SK-N-SH (cell line): ENCODE data around the gene NPAS3.

Experiments
- MXI1 ChIP-seq: IDR thresholded peaks from 2 replicates; pipeline ENCODE4 v1.6.1; 2012; ENCODE audit warnings: mild to moderate bottlenecking, low read depth, low read length, improper control_type of control experiment
- NFIC ChIP-seq: IDR thresholded peaks from 2 replicates; pipeline ENCODE4 v1.4.0; 2012; ENCODE audit warnings: borderline replicate concordance
- POLR2AphosphoS5 ChIP-seq: IDR thresholded peaks from 2 replicates; pipeline ENCODE4 v1.6.1; 2012; ENCODE audit warnings: low read depth, low read length
- SIN3A ChIP-seq: IDR thresholded peaks from 2 replicates; pipeline ENCODE4 v1.6.1; 2012; ENCODE audit warnings: low read depth, mild to moderate bottlenecking, low read length, moderate library complexity, borderline replicate concordance
- TF ChIP-seq, protein P1 (sequence below): fragments of 200-600 bp; sonication (generic); IDR thresholded peaks from 2 replicates; pipeline ENCODE4 v1.6.1; 2017; ENCODE audit warnings: antibody characterized with exemption, mild to moderate bottlenecking, moderate library complexity

DNA sequence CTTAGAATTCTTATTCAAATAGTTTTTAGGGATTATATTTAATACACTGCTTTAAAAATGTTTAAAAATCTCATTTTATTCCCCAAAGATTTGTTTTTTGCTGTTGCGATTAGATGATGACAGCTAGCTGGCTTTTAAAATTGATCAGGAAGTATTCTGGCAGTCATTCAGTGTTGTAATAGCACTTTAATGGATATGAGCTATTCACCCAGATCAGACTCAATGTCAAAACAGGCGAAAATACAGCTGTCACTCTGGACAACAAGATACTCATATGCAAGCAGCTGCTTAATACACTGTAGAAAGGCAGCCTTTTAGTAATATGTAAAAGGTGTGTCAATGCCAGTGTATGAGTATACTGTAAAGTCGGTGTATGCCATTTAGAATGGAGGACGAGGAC is 91.7 kb downstream of the NPAS3 start:
- TF ChIP-seq, protein P1, sequence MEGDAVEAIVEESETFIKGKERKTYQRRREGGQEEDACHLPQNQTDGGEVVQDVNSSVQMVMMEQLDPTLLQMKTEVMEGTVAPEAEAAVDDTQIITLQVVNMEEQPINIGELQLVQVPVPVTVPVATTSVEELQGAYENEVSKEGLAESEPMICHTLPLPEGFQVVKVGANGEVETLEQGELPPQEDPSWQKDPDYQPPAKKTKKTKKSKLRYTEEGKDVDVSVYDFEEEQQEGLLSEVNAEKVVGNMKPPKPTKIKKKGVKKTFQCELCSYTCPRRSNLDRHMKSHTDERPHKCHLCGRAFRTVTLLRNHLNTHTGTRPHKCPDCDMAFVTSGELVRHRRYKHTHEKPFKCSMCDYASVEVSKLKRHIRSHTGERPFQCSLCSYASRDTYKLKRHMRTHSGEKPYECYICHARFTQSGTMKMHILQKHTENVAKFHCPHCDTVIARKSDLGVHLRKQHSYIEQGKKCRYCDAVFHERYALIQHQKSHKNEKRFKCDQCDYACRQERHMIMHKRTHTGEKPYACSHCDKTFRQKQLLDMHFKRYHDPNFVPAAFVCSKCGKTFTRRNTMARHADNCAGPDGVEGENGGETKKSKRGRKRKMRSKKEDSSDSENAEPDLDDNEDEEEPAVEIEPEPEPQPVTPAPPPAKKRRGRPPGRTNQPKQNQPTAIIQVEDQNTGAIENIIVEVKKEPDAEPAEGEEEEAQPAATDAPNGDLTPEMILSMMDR, result no peak
- TF ChIP-seq POLR2AphosphoS5 (no peak), NFIC (no peak), MXI1 (no peak), SIN3A (no peak)
